PC-3 (cell line): ENCODE results near the gene EPHA2. TPM values are rescaled to one million over a fixed set of nuclear protein-coding genes. Genes with fewer than 3 reads are reported as not detected.

Experiments used
- ATAC-seq: fragments of 200-7000 bp; cut with Tn5 transposase; 2 replicates; pipeline ENCODE4 v1.9.1; 2020; ENCODE audit warnings: mild to moderate bottlenecking, moderate library complexity
- BruUV-seq: library from RNA; stranded (reverse); fragments of 400-500 nt; replicated peaks from 2 replicates; lab custom pipeline; 2021; lab: Mats Ljungman, UMichigan
- CTCF ChIA-PET: fragments of 300-600 bp; sonication (Branson Sonifier 250); formaldehyde crosslinking; loops from one replicate; lab custom pipeline; 2022; ENCODE audit warnings: antibody characterized with exemption; lab: Charles Lee
- POLR2A ChIA-PET: fragments of 300-600 bp; sonication (Branson Sonifier 250); formaldehyde crosslinking; loops from one replicate; lab custom pipeline; 2022; ENCODE audit warnings: antibody characterized with exemption; ENCODE audit not compliant: unreplicated experiment; lab: Charles Lee
- DNase-seq: peaks from one replicate; pipeline ENCODE4 v3.0.0-alpha.2; 2015
- H2AFZ ChIP-seq: fragments of 300-600 bp; sonication (generic); 2 replicates; pipeline ENCODE4 v1.6.0; 2016; ENCODE audit warnings: antibody characterized with exemption, low read length
- H3F3A ChIP-seq: fragments of 300-600 bp; sonication (generic); one replicate; pipeline ENCODE4 v1.6.0; 2017; ENCODE audit warnings: antibody characterized with exemption, low read length, control low read depth, mild to moderate bottlenecking; ENCODE audit not compliant: unreplicated experiment
- H3K27ac ChIP-seq: fragments of 300-600 bp; sonication (generic); 2 replicates; pipeline ENCODE4 v1.5.1; 2016; ENCODE audit warnings: mild to moderate bottlenecking, low read length
- H3K27me3 ChIP-seq: fragments of 300-600 bp; sonication (generic); 2 replicates; pipeline ENCODE4 v1.6.1; 2016; ENCODE audit warnings: low read length, mixed read lengths
- H3K36me3 ChIP-seq: fragments of 300-600 bp; sonication (generic); 2 replicates; pipeline ENCODE4 v1.6.1; 2016; ENCODE audit warnings: low read depth, mixed run types, low read length, mixed read lengths
- H3K4me1 ChIP-seq: fragments of 300-600 bp; sonication (generic); 2 replicates; pipeline ENCODE4 v1.5.1; 2016; ENCODE audit warnings: low read length; ENCODE audit not compliant: insufficient read depth
- H3K4me2 ChIP-seq: fragments of 300-600 bp; sonication (generic); 2 replicates; pipeline ENCODE4 v1.6.0; 2016; ENCODE audit warnings: low read length
- H3K4me3 ChIP-seq: fragments of 300-600 bp; sonication (generic); 2 replicates; pipeline ENCODE4 v1.5.1; 2016; ENCODE audit warnings: mild to moderate bottlenecking, low read length, mixed read lengths
- H3K79me2 ChIP-seq: fragments of 300-600 bp; sonication (generic); 2 replicates; pipeline ENCODE4 v1.6.1; 2017; ENCODE audit warnings: low read length, mixed read lengths
- H3K9ac ChIP-seq: fragments of 300-600 bp; sonication (generic); 2 replicates; pipeline ENCODE4 v1.6.0; 2016; ENCODE audit warnings: mild to moderate bottlenecking, low read length
- H3K9me2 ChIP-seq: fragments of 300-600 bp; sonication (generic); replicated peaks from 2 replicates; pipeline ENCODE4 v1.6.1; 2016; ENCODE audit warnings: mixed run types, low read length, mixed read lengths
- H3K9me3 ChIP-seq: fragments of 300-600 bp; sonication (generic); 2 replicates; pipeline ENCODE4 v1.6.1; 2016; ENCODE audit warnings: low read length, mixed read lengths
- H4K20me1 ChIP-seq: fragments of 300-600 bp; sonication (generic); 2 replicates; pipeline ENCODE4 v1.6.1; 2016; ENCODE audit warnings: low read length, mixed read lengths
- CTCF ChIP-seq: fragments of 300-600 bp; sonication (generic); conservative IDR thresholded peaks from 2 replicates; pipeline ENCODE4 v1.5.1; 2017; ENCODE audit warnings: antibody characterized with exemption, low read depth, mild to moderate bottlenecking, low read length
- EZH2 ChIP-seq: fragments of 300-600 bp; sonication (generic); IDR thresholded peaks from one replicate; pipeline ENCODE4 v1.6.1; 2017; ENCODE audit warnings: antibody characterized with exemption, mild to moderate bottlenecking, low read length; ENCODE audit not compliant: unreplicated experiment
- EZH2phosphoT487 ChIP-seq: fragments of 300-600 bp; sonication (generic); IDR thresholded peaks from 2 replicates; pipeline ENCODE4 v1.6.1; 2018; ENCODE audit warnings: mild to moderate bottlenecking, antibody characterized with exemption, low read length, borderline replicate concordance
- intact Hi-C: fragments of 100-400 bp; cut with micrococcal nuclease; formaldehyde crosslinking; loops from 2 replicates; pipeline ENCODE4 v1.9.0; 2023
- total RNA-seq: library from RNA; depleted of rRNA; stranded (reverse); fragments of >200 nt; gene quantifications from 2 replicates; pipeline ENCODE4 v1.2.3, GENCODE V29; 2014

EPHA2 gene
- total RNA-seq, 1 experiment from 2014 or later = 459 TPM

- peaks cover 83% of the 10 kb centered on the region for H3K36me3 ChIP-seq
- H3K9me2 ChIP-seq = no peaks in the 10 kb centered on the region
- no peak overlapping the region for H2AFZ ChIP-seq
- H3F3A ChIP-seq = peaks cover 40% of the 10 kb centered on the region
- peaks cover 89% of the 10 kb centered on the region for H3K79me2 ChIP-seq
- H3K27ac ChIP-seq = no peak overlapping the region
- ATAC-seq (no peak), DNase-seq (no peak)
- H4K20me1 ChIP-seq = peaks cover 71% of the 10 kb centered on the region
- H3K27me3 ChIP-seq = no peaks in the 10 kb centered on the region
- TF ChIP-seq EZH2 (no peak), EZH2phosphoT487 (no peak), CTCF (no peak)
- no peak overlapping the region for H3K4me3 ChIP-seq
- ChIA-PET POLR2A (no interaction called here), CTCF (no interaction called here)
- no peaks in the 10 kb centered on the region for H3K9me3 ChIP-seq
- H3K4me1 ChIP-seq = peaks cover 17% of the 10 kb centered on the region
- BruUV-seq = no TSS peak
- H3K4me2 ChIP-seq = no peak overlapping the region
- no peak overlapping the region for H3K9ac ChIP-seq
- intact Hi-C loops = no loop called here
These were observed 21.6 kb downstream of the EPHA2 start for GRCh38 chr1:16134066-16134801.

GRCh38 chr1:16133007-16133961 lies 22.6 kb downstream of the EPHA2 start:
- no peaks in the 10 kb centered on the region for H3K27me3 ChIP-seq
- H3K9ac ChIP-seq = no peak overlapping the region
- DNase-seq = no peak
- H3K79me2 ChIP-seq = peaks cover 88% of the 10 kb centered on the region
- H3K9me3 ChIP-seq = no peaks in the 10 kb centered on the region
- ChIA-PET POLR2A (no interaction called here), CTCF (no interaction called here)
- peaks cover 66% of the 10 kb centered on the region for H4K20me1 ChIP-seq
- peaks cover 86% of the 10 kb centered on the region for H3K36me3 ChIP-seq
- H3K4me2 ChIP-seq = no peak overlapping the region
- H3K9me2 ChIP-seq = no peaks in the 10 kb centered on the region
- H2AFZ ChIP-seq = no peak overlapping the region
- H3K4me3 ChIP-seq = no peak overlapping the region
- no peak overlapping the region for H3K27ac ChIP-seq
- ATAC-seq = peak; percentile 1; the same call in 1 of the 2 replicates
- BruUV-seq = no TSS peak
- intact Hi-C loops = no loop called here
- H3K4me1 ChIP-seq = peaks cover 8% of the 10 kb centered on the region
- TF ChIP-seq CTCF = no peak
- TF ChIP-seq EZH2phosphoT487 = no peak
- TF ChIP-seq EZH2 = no peak
- H3F3A ChIP-seq = peaks cover 39% of the 10 kb centered on the region
